Muscle layer of colon (tissue), 2 donors: ENCODE results near the gene CD28.

ENCODE experiments used
- H3K27ac ChIP-seq: one replicate; pipeline ENCODE4 v1.7.0; 2013; ENCODE audit warnings: low read depth, mild to moderate bottlenecking, low read length, moderate library complexity
- H3K27me3 ChIP-seq, 2 donors: one replicate each; pipeline ENCODE4 v1.7.0; 2013; ENCODE audit warnings: low read length in 2 of 2, mild to moderate bottlenecking in 2 of 2; ENCODE audit not compliant: insufficient read depth in 2 of 2, control insufficient read depth in 1 of 2
- H3K36me3 ChIP-seq: one replicate; pipeline ENCODE4 v1.7.0; 2013; ENCODE audit warnings: mild to moderate bottlenecking, low read length; ENCODE audit not compliant: insufficient read depth
- H3K4me1 ChIP-seq: one replicate; pipeline ENCODE4 v1.7.0; 2013; ENCODE audit warnings: mild to moderate bottlenecking, low read length; ENCODE audit not compliant: insufficient read depth
- H3K4me3 ChIP-seq, 2 donors: one replicate each; pipeline ENCODE4 v1.7.0; 2013; ENCODE audit warnings: low read length in 2 of 2, low read depth in 1 of 2, mild to moderate bottlenecking in 1 of 2, moderate library complexity in 1 of 2
- H3K9ac ChIP-seq: one replicate; pipeline ENCODE4 v1.7.0; 2013; ENCODE audit warnings: low read length
- H3K9me3 ChIP-seq: one replicate; pipeline ENCODE4 v1.7.0; 2013; ENCODE audit warnings: mild to moderate bottlenecking, low read length
- donor health status: abdominal sarcoma.
- donor health status: Adenocarcinoma of cecum.

Gene CD28

DNA sequence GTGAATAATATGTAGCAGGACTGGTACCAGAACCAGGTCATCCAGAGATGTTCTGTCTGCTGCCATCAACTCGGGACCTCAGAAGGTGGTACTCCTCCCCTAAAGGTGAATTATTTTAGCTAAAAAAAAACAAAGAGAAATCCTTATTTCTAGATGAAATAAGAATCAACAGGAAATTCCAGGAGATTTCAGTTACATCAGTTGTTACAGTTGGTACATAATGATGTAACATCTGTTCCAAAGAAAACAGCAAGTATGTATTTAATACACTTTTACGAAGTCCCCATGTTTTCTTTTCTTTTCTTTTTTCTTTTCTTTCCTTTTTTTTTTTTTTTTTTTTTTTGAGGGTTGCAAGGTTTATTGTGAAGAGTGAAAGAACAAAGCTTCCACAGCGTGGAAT is 33.6 kb upstream of the CD28 start:
- Histone ChIP-seq H3K27ac (no peak overlapping the region), H3K9me3 (no peaks in the 10 kb centered on the region), H3K9ac (no peak overlapping the region), H3K4me3 (no peak overlapping the region), H3K27me3 (no peaks in the 10 kb centered on the region), H3K4me1 (no peaks in the 10 kb centered on the region), H3K36me3 (no peaks in the 10 kb centered on the region)

DNA sequence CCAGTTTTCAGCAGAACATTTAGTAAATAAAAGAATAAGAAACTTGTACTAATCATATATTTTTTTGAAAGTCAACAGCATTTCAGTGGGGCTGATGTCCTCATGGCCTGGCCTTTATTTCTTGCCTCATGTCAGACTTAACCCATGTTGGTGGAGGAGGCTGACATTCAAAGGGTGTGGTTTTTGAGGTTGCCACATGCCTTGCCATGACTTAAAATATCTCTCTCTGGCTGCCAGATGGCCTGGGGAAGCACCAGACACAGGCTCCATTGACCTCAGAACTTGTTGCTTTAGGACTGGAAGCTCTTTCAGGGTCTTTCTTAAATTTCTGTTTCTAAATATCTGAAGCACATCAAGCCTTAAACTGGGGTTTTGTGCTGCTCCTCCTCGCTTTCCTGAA is 32.5 kb upstream of the CD28 start:
- H3K9me3 ChIP-seq, result no peaks in the 10 kb centered on the region
- no peak overlapping the region for H3K4me3 ChIP-seq
- H3K36me3 ChIP-seq, result no peaks in the 10 kb centered on the region
- no peak overlapping the region for H3K9ac ChIP-seq
- no peaks in the 10 kb centered on the region for H3K27me3 ChIP-seq
- no peak overlapping the region for H3K27ac ChIP-seq
- H3K4me1 ChIP-seq, result no peaks in the 10 kb centered on the region

DNA sequence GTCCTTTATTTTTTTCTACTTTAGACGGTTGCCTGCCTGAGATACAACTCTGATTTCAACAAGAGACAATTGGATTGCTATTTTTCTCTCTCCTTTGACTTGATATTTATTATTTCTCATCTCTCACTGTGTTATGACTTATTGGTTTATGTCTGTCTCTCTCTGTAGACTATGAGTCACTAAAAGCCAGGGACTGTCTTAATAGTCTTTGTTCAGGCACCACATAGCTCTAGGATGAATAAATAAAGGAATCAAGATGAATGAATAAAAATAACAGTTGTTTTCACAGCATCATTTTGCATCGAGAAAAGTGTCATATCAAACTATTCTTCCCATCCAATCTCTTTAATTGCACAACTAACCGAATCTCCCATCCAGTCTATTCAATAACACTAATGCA is 31.4 kb upstream of the CD28 start:
- H3K4me3 ChIP-seq, result no peak overlapping the region
- no peak overlapping the region for H3K9ac ChIP-seq
- no peak overlapping the region for H3K27ac ChIP-seq
- no peaks in the 10 kb centered on the region for H3K9me3 ChIP-seq
- H3K27me3 ChIP-seq, result no peaks in the 10 kb centered on the region
- no peaks in the 10 kb centered on the region for H3K4me1 ChIP-seq
- H3K36me3 ChIP-seq, result no peaks in the 10 kb centered on the region

DNA sequence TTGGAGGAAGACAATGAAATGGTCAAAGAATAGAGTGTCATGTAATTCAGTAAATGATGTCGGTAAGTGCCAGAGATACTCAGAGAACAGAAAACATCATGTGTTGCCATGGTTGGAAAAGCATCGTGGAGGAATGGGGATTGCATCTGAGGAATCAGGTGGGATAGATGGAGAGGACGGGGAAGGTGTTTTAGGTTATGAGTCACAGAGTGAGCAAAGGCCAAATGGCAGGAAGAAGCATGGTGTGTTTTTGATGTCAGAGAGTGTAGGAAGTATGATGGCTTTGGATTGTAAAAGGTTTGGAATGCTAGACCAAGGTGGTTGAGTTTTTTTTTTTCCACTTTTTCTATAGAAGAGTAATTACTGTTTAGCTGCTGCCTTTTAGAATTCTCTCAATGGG is 27.5 kb upstream of the CD28 start:
- Histone ChIP-seq H3K4me1 (peaks cover 19% of the 10 kb centered on the region), H3K36me3 (no peaks in the 10 kb centered on the region), H3K9me3 (no peaks in the 10 kb centered on the region), H3K4me3 (no peak overlapping the region), H3K9ac (no peak overlapping the region), H3K27me3 (no peaks in the 10 kb centered on the region), H3K27ac (no peak overlapping the region)

DNA sequence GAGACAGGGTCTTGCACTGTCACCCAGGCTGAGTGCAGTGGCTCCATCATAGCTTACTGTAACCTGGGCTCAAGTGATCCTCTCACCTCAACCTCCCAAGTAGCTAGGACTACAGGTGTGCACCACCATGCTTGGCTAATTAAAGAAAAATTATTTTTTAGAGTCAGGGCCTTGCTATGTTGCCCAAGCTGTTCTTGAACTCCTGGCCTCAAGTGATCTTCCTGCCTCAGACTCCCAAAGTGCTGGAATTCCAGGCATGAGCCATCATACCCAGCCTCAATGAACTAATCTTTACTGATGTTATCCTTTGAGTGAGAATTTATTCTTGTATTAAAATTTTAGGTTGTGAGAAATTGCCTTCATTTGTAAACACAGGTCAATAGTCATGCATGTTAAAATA is 27.0 kb upstream of the CD28 start:
- Histone ChIP-seq H3K27me3 (no peaks in the 10 kb centered on the region), H3K9me3 (no peaks in the 10 kb centered on the region), H3K27ac (no peak overlapping the region), H3K36me3 (no peaks in the 10 kb centered on the region), H3K4me1 (peaks cover 19% of the 10 kb centered on the region), H3K4me3 (no peak overlapping the region), H3K9ac (no peak overlapping the region)

DNA sequence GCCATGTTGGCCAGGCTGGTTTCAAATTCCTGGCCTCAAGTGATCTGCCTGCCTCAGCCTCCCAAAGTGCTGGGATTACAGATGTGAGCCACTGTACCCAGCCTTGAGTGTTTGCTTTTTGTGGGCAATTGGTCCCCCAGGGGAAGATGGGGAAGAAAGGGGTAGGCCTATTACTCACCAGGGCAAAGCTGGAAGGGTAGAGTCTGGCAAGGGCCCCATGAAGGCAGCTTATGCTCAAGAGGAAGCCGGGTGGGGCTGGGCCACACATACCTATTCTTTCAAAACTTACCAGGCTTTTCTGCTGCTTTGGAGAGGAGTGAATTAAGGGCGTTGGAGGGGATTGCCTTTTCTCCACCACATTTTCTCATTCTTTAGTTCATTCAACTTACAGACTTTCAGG is 24.5 kb upstream of the CD28 start:
- H3K4me1 ChIP-seq, result peaks cover 19% of the 10 kb centered on the region
- H3K4me3 ChIP-seq, result no peak overlapping the region
- H3K27me3 ChIP-seq, result no peaks in the 10 kb centered on the region
- no peak overlapping the region for H3K9ac ChIP-seq
- H3K27ac ChIP-seq, result peak overlapping the region; percentile 37
- no peaks in the 10 kb centered on the region for H3K9me3 ChIP-seq
- H3K36me3 ChIP-seq, result no peaks in the 10 kb centered on the region

DNA sequence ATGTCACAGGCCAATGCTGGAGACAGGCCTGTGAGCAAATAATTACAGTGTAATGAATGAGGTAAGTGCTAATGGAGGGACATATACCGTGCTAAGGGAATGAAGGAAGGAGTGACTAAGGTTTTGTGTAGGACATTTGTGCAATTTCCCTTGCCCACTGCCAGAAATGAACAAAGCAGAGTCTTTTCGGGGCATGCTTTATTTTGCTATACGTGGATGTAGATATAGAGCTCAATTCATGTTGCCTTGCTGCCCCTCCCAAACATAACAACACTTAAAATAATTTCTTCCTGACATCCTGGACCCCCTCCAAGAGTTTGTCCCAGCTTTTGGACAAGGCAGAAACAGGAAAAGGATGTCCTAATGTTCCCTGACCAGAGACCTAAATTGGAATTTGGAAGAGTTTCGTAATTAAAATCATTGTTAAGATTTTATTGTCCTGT is 23.7 kb upstream of the CD28 start:
- H3K36me3 ChIP-seq, result no peaks in the 10 kb centered on the region
- H3K4me3 ChIP-seq, result no peak overlapping the region
- no peaks in the 10 kb centered on the region for H3K27me3 ChIP-seq
- no peaks in the 10 kb centered on the region for H3K9me3 ChIP-seq
- no peak overlapping the region for H3K9ac ChIP-seq
- H3K4me1 ChIP-seq, result peaks cover 19% of the 10 kb centered on the region
- H3K27ac ChIP-seq, result no peak overlapping the region

DNA sequence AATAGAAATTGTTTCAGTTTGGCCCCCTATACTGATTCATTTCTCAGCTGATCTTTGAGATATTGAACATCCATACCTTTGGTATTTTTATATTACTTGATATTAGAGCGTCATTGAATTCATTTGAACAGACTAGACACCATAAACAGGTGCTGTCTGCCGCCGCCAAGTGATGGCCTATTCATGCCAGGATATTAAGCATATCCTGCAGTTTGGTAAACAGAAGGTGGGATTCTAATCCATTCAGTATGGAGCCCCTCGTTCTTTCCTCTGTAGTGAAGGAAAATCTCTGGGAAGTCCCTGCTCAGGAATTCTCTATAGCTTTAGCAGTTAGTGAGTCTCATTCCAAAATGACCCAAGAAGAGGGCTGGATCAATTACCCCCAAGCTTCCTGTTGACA is 23.0 kb upstream of the CD28 start:
- Histone ChIP-seq H3K4me1 (peaks cover 19% of the 10 kb centered on the region), H3K9me3 (no peaks in the 10 kb centered on the region), H3K9ac (no peak overlapping the region), H3K27me3 (no peaks in the 10 kb centered on the region), H3K27ac (no peak overlapping the region), H3K36me3 (no peaks in the 10 kb centered on the region), H3K4me3 (no peak overlapping the region)

DNA sequence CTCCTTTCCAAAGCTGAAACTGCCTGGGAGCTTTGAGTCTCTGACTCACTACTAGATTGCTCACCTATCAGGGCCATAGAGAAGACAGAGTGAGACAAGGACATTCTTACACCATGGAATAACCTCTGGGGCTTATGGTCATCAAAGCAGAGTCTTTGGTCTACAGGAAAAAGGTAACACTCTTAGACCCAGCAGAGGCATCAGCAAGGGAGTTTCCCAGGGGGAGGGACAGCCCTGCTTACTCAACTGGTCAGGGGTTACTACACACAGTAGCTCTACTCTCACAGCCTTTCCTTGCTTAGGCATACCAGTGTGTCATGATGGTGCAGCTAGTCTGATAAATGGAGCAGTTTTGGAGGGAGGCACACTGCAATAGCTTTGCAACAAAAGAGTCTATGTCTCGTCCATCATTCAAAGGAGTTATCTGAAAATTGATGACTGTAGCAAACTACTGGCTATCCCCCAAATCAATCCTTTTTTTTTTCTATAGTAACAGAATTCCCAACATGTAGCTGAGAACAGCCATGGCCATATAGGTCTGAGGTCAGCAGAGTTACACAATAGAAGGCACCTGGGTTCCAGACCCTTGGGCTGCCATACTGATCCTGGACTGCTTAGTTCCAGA is 22.4 kb upstream of the CD28 start:
- Histone ChIP-seq H3K4me1 (peaks cover 19% of the 10 kb centered on the region), H3K27ac (no peak overlapping the region), H3K36me3 (no peaks in the 10 kb centered on the region), H3K9ac (no peak overlapping the region), H3K9me3 (no peaks in the 10 kb centered on the region), H3K4me3 (no peak overlapping the region), H3K27me3 (no peaks in the 10 kb centered on the region)

DNA sequence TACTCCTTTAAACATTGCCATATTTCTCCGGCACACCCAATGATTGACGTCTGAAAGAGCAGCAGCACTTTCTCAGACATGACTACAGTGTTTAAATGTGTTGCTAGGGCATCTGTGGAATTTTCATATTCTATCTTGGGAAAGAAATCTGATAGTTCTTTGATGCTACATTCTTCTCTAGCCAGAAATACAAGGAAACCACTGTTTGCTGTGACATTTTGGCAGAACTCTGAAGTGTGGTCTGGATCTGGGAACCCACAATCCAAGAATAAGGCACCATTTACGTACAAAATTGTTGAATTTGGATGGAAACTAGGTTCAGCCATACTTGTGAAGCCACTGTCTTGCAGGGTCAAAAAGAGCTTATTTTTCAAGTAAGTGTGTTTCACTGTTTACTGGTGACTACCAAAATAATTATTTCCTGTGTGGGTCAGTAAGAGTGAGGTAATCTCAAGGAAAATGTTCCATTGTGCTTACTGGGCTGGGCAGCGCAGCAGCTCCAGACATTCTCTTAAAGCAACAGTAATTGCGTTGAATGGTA is 21.3 kb upstream of the CD28 start:
- H3K36me3 ChIP-seq, result no peaks in the 10 kb centered on the region
- no peak overlapping the region for H3K27ac ChIP-seq
- H3K27me3 ChIP-seq, result no peaks in the 10 kb centered on the region
- H3K4me3 ChIP-seq, result no peak overlapping the region
- H3K9me3 ChIP-seq, result no peaks in the 10 kb centered on the region
- H3K9ac ChIP-seq, result no peak overlapping the region
- peaks cover 19% of the 10 kb centered on the region for H3K4me1 ChIP-seq

DNA sequence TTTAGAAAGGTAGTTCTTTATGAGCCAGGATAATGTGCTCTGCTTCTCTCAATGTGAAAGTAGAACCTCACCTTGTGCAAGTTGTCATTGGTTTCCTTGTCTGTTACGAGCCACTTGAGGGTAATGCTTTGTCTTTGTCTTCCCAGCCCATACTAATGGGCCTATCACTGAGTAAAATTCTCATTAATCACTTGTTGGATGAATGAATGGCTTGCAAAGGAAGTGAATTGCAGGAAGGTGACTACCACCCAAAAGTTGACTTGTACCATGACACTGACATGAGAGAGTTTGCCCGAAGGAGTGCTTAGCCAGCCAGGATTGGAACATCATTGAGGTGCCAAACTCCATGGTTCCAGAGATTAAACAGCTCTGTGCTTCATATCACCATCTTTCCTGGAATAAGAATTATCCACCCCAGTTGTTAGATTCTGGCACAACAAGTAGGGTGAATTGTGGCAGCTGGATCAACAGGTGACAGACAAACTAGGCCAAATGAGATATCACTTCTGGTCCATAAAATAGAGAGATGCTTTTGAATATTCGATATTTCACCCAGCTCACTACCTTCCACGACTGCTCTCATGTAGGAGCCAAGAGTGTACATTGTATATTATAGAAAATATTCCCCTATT is 20.5 kb upstream of the CD28 start:
- peaks cover 19% of the 10 kb centered on the region for H3K4me1 ChIP-seq
- no peaks in the 10 kb centered on the region for H3K9me3 ChIP-seq
- H3K27ac ChIP-seq, result no peak overlapping the region
- no peaks in the 10 kb centered on the region for H3K36me3 ChIP-seq
- H3K4me3 ChIP-seq, result no peak overlapping the region
- H3K9ac ChIP-seq, result no peak overlapping the region
- no peaks in the 10 kb centered on the region for H3K27me3 ChIP-seq

DNA sequence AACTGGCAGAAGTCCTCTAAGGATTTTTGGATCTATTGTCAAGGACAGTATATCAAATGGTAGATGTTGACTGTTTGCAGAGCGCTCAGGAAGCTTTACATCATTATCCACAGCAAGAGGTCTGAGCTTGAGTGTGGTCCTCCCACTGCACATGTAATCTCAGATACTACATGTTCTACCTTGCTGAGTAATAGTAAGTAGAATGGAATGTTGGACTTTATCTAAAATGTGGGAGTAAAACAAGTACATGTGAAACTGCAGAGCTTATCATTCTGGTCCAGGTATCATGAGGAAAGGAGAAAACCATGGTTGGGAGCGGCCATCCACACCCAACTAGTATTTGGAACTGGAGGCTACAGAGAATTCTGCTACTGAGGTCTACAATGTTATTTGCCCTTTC is 19.3 kb upstream of the CD28 start:
- Histone ChIP-seq H3K36me3 (no peaks in the 10 kb centered on the region), H3K27me3 (no peaks in the 10 kb centered on the region), H3K27ac (no peak overlapping the region), H3K9me3 (no peaks in the 10 kb centered on the region), H3K4me1 (peaks cover 12% of the 10 kb centered on the region), H3K4me3 (no peak overlapping the region), H3K9ac (no peak overlapping the region)
